ENCODE data around the gene ITPRID1.

GRCh38 chr7:31529103-31529502 is 15.2 kb downstream of the ITPRID1 start:
- TF ChIP-seq, protein P1, sequence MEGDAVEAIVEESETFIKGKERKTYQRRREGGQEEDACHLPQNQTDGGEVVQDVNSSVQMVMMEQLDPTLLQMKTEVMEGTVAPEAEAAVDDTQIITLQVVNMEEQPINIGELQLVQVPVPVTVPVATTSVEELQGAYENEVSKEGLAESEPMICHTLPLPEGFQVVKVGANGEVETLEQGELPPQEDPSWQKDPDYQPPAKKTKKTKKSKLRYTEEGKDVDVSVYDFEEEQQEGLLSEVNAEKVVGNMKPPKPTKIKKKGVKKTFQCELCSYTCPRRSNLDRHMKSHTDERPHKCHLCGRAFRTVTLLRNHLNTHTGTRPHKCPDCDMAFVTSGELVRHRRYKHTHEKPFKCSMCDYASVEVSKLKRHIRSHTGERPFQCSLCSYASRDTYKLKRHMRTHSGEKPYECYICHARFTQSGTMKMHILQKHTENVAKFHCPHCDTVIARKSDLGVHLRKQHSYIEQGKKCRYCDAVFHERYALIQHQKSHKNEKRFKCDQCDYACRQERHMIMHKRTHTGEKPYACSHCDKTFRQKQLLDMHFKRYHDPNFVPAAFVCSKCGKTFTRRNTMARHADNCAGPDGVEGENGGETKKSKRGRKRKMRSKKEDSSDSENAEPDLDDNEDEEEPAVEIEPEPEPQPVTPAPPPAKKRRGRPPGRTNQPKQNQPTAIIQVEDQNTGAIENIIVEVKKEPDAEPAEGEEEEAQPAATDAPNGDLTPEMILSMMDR (IDR thresholded peaks at IDR 0.05; ENCODE audit: low read depth, low read length), result no peak
- no peak for TF ChIP-seq EZH2phosphoT487 (IDR thresholded peaks at IDR 0.05; ENCODE audit: low read depth)

Data from OCI-LY3 (cell line).